Fibroblast of lung (primary cell): ENCODE measurements around the gene TBL3.

Source experiments
- EZH2 ChIP-seq: IDR thresholded peaks from 2 replicates; pipeline ENCODE4 v1.5.1; 2012; ENCODE audit warnings: low read length, control low read depth, mild to moderate bottlenecking; ENCODE audit errors: missing control alignments
- TF ChIP-seq, protein P1 (sequence below), 2 donors: IDR thresholded peaks in 1 of 2; conservative IDR thresholded peaks in 1 of 2; 1 replicate in 1 of 2; 2 replicates in 1 of 2; pipeline ENCODE4 v1.5.1; 2011 to 2012; ENCODE audit warnings: low read length in 2 of 2, control low read depth in 1 of 2, inconsistent platforms in 1 of 2, low read depth in 1 of 2, mild to moderate bottlenecking in 1 of 2

DNA sequence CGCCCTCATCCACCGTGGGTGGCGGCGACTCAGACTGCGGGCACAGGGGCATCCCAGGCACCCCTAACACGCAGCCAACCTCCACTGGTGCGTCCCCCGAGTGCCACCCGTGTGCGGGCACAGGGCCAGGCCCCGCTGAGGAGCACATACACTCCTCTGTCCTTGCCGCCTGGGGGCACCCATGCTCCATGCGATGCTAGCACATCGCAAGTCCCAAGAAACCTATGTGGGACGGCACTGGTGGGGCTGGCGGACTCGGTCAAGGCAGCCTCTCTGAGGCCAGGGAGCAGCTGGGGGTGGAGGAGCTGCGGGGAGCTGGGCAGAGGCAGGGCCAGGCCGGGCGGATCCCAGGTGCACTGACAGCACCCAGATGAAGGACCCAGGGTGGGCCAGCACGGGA lies 33.8 kb downstream of the TBL3 start:
- TF ChIP-seq, protein P1, sequence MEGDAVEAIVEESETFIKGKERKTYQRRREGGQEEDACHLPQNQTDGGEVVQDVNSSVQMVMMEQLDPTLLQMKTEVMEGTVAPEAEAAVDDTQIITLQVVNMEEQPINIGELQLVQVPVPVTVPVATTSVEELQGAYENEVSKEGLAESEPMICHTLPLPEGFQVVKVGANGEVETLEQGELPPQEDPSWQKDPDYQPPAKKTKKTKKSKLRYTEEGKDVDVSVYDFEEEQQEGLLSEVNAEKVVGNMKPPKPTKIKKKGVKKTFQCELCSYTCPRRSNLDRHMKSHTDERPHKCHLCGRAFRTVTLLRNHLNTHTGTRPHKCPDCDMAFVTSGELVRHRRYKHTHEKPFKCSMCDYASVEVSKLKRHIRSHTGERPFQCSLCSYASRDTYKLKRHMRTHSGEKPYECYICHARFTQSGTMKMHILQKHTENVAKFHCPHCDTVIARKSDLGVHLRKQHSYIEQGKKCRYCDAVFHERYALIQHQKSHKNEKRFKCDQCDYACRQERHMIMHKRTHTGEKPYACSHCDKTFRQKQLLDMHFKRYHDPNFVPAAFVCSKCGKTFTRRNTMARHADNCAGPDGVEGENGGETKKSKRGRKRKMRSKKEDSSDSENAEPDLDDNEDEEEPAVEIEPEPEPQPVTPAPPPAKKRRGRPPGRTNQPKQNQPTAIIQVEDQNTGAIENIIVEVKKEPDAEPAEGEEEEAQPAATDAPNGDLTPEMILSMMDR (conservative IDR thresholded peaks at IDR 0.05 in 1 of 2, IDR thresholded peaks at IDR 0.05 in 1 of 2; ENCODE audit: low read depth in 1 of 2, low read length in 2 of 2), result no peak
- TF ChIP-seq EZH2, result no peak
